ENCODE results near the gene DYRK3. TPM values are rescaled to one million over a fixed set of nuclear protein-coding genes. Genes with fewer than 3 reads are reported as not detected.
A peak's percentile ranks its signal among the peaks of the same experiment; 100 is the strongest.

The DYRK3 gene
- total and polyA plus RNA-seq, 2 of the 8 experiments (the other 6 are each of a cell fraction or from before 2014, with no cell fraction given) = 2.1 to 8.5 TPM

DNA sequence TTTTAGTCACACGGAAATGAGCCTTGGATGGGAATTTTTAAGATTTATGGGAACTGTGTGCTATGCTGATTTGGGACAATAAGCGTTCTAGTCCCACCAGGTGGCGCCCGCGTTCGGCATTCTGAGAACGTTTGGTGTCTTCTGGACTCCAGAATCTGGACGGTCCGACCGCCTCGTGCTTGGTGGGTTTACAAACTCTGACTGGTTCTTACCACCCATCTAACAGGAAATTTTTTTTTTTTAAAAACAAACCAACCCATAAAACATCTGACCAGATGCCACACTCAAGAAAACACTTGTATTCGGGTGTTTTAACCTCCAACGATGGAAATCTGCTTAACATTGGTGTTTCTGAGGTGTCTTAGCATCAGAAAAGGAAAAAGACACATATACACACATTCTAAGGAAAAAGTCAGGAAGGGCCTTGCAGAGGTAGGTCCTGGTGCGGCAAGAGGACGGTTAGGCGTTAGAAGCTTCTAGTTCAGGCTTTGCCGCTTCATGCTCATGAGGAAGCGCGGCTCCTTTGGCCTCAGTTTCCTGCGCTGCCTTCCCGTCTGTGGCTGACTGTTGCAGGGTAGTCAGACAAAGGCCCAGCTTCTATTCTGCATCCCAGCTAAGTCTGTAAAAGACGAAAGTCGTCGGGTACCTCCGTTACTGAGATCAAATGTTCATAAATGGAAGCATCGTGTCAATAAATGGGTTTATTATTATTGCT, 814 bp upstream of the DYRK3 start (continued):
- TF ChIP-seq, protein P1, sequence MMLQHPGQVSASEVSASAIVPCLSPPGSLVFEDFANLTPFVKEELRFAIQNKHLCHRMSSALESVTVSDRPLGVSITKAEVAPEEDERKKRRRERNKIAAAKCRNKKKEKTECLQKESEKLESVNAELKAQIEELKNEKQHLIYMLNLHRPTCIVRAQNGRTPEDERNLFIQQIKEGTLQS (IDR thresholded peaks at IDR 0.05; ENCODE audit: insufficient read depth, low read depth, low read length) = 0 out of 2 replicates have a peak, but pooled peaks have one; percentile 34

All from H1 (cell line).